HG03196 (cell line): ENCODE data around the gene EFHD2.
"Not testable (repeated sequence)": the region's sequence is repeated elsewhere in the genome, so short reads cannot be mapped to it uniquely, and the experiment has no call there.

Experiments used
- ATAC-seq: cut with Tn5 transposase; IDR thresholded peaks from one replicate; pipeline ENCODE4 v1.9.1; 2021; ENCODE audit not compliant: unreplicated experiment

Gene EFHD2

GRCh38 chr1:15411593-15412137 lies 2.0 kb downstream of the EFHD2 start:
- peak; percentile 53 for ATAC-seq

- ATAC-seq: no peak
Observed at GRCh38 chr1:15412175-15412800, 2.6 kb downstream of the EFHD2 start.

- ATAC-seq: no peak
Observed at GRCh38 chr1:15412843-15413242, 3.2 kb downstream of the EFHD2 start.

GRCh38 chr1:15413563-15414444 lies 4.1 kb downstream of the EFHD2 start:
- no peak for ATAC-seq

- ATAC-seq: no peak
Observed at GRCh38 chr1:15414445-15414983, 4.8 kb downstream of the EFHD2 start.

- ATAC-seq: peak; percentile 41
Observed at GRCh38 chr1:15417059-15417934, 7.6 kb downstream of the EFHD2 start.

GRCh38 chr1:15418806-15419515 lies 9.3 kb downstream of the EFHD2 start:
- ATAC-seq: no peak

GRCh38 chr1:15420853-15421465 lies 11.3 kb downstream of the EFHD2 start:
- ATAC-seq: no peak

GRCh38 chr1:15422871-15423270 lies 13.2 kb downstream of the EFHD2 start:
- ATAC-seq: no peak

- no peak for ATAC-seq
Observed at GRCh38 chr1:15423355-15424077, 13.8 kb downstream of the EFHD2 start.

GRCh38 chr1:15424146-15424667 lies 14.5 kb downstream of the EFHD2 start:
- ATAC-seq: no peak

GRCh38 chr1:15424981-15425380 lies 15.3 kb downstream of the EFHD2 start:
- no peak for ATAC-seq

- no peak for ATAC-seq
Observed at GRCh38 chr1:15425521-15425920, 15.8 kb downstream of the EFHD2 start.

GRCh38 chr1:15425958-15426357 lies 16.3 kb downstream of the EFHD2 start:
- no peak for ATAC-seq

- no peak for ATAC-seq
Observed at GRCh38 chr1:15426492-15427279, 17.0 kb downstream of the EFHD2 start.

GRCh38 chr1:15427280-15427666 lies 17.6 kb downstream of the EFHD2 start:
- no peak for ATAC-seq

- ATAC-seq: not testable (repeated sequence)
Observed at GRCh38 chr1:15428252-15428651, 18.6 kb downstream of the EFHD2 start.

- no peak for ATAC-seq
Observed at GRCh38 chr1:15428815-15429435, 19.2 kb downstream of the EFHD2 start.
